Bronchial epithelial cell (primary cell): ENCODE results near the gene NQO2. TPM values are rescaled to one million over a fixed set of nuclear protein-coding genes. Genes with fewer than 3 reads are reported as not detected.
A peak's percentile ranks its signal among the peaks of the same experiment; 100 is the strongest.

ENCODE experiments used
- DNase-seq: peaks from one replicate; pipeline ENCODE4 v3.0.0-alpha.2; 2010; ENCODE audit warnings: low read depth
- FAIRE-seq: peaks from 2 replicates; lab custom pipeline; 2011; peaks lifted over from hg19 to GRCh38; lab: Jason Lieb, UNC
- H3K27me3 ChIP-seq: 2 replicates; pipeline ENCODE4 v1.5.1; 2011; ENCODE audit warnings: low read length; ENCODE audit not compliant: control insufficient read depth, insufficient read depth
- H3K36me3 ChIP-seq: 2 replicates; pipeline ENCODE4 v1.5.1; 2011; ENCODE audit warnings: low read length; ENCODE audit not compliant: control insufficient read depth, insufficient read depth
- H3K4me3 ChIP-seq: 2 replicates; pipeline ENCODE4 v1.5.1; 2011; ENCODE audit warnings: mild to moderate bottlenecking, low read depth, low read length, control low read depth
- total RNA-seq: library from RNA; depleted of rRNA; stranded (reverse); fragments of >200 nt; gene quantifications from 2 replicates; pipeline ENCODE4 v1.2.1, GENCODE V29; 2014
- TF ChIP-seq, protein P1 (sequence below): IDR thresholded peaks from 2 replicates; pipeline ENCODE4 v1.5.1; 2011; ENCODE audit warnings: mild to moderate bottlenecking, moderate library complexity, low read length, control low read depth, inconsistent platforms; ENCODE audit not compliant: insufficient read depth, severe bottlenecking

Gene NQO2
- total RNA-seq, 1 donor from 2014 or later = 20.5 TPM

DNA sequence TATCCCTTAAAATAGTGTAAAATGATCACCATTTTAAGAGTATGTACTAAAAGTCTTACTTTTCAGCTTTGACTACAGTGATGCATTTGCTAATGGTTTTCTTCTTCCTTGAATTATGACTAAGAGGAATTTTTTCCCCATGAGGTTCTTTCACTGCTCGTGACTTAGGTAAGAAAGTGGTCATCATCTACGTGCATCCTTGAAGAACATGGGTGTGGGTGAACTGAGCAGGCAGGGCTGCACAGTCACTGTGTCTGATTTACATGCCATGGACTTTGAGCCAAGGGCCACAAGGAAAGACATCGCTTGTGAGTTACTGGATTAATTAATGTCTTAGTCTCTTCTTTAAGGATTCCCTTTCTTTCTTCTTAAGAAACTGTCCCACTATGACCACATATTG, 33.3 kb downstream of the NQO2 start:
- TF ChIP-seq, protein P1, sequence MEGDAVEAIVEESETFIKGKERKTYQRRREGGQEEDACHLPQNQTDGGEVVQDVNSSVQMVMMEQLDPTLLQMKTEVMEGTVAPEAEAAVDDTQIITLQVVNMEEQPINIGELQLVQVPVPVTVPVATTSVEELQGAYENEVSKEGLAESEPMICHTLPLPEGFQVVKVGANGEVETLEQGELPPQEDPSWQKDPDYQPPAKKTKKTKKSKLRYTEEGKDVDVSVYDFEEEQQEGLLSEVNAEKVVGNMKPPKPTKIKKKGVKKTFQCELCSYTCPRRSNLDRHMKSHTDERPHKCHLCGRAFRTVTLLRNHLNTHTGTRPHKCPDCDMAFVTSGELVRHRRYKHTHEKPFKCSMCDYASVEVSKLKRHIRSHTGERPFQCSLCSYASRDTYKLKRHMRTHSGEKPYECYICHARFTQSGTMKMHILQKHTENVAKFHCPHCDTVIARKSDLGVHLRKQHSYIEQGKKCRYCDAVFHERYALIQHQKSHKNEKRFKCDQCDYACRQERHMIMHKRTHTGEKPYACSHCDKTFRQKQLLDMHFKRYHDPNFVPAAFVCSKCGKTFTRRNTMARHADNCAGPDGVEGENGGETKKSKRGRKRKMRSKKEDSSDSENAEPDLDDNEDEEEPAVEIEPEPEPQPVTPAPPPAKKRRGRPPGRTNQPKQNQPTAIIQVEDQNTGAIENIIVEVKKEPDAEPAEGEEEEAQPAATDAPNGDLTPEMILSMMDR = no peak
- peak; percentile 73 for DNase-seq
- no peak overlapping the region for H3K4me3 ChIP-seq
- H3K36me3 ChIP-seq = no peaks in the 10 kb centered on the region
- no peak for FAIRE-seq
- no peaks in the 10 kb centered on the region for H3K27me3 ChIP-seq

- no peak for DNase-seq
- FAIRE-seq = no peak
- TF ChIP-seq, protein P1 = no peak
- Histone ChIP-seq H3K4me3 (no peak overlapping the region), H3K27me3 (no peaks in the 10 kb centered on the region), H3K36me3 (no peaks in the 10 kb centered on the region)
Observed at GRCh38 chr6:3033652-3034051, 34.0 kb downstream of the NQO2 start.

DNA sequence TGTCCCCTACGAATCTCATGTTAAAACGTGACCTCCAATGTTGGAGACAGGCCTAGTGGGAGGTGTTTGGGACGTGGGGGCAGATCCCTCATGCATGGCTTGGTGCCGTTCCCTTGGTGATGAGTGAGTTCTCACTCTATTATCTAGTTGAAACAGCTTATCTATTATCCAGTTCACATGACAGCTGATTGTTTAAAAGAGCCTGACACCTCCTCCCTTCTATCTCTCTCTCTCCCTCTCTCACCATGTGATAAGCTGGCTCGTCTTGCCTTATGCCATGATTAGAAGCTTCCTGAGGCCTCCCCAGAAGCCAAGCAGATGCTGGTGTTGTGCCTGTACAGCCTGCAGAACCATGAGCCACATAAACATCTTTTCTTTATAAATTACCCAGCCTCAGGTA, 35.7 kb downstream of the NQO2 start:
- no peak for FAIRE-seq
- no peak overlapping the region for H3K4me3 ChIP-seq
- H3K36me3 ChIP-seq = no peaks in the 10 kb centered on the region
- no peak for DNase-seq
- H3K27me3 ChIP-seq = no peaks in the 10 kb centered on the region
- TF ChIP-seq, protein P1 = no peak

DNA sequence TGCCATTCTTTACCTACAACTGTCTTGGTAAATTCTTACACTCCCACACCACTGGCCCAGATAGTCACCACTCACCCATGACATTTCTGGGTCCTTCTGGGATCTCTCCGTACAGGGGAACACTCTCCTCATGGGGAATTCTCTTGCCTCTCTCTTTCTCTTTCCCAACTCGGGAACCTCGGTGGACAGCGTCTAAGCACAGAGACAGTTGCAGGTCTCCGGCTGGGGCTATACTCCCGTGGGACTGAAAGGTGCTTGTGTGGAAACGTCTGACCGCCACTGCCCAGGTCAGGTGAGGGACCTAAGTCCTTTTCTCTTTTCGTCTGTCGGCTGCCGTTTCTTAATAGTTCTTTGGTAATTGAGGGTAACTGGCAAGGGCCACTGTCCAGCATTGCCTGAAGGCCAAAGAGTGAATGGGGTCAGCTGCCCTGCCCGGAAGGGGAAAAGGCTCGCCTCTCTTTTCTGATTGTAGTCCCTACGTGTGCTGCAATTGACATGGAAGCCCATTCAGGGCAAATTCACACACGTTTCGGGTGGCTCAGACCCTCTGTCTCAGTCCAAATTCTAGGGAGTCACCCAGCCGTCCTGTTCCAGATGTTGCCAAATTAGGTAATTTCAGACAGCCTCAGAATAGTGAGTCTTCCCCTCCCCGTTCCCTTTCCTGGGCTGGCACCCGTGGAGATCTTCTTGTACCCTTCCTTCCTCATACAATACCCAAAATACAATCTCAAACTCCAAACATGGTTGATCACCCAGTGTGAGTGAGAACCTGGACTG, 37.4 kb downstream of the NQO2 start:
- no peaks in the 10 kb centered on the region for H3K36me3 ChIP-seq
- H3K4me3 ChIP-seq = no peak overlapping the region
- no peak for FAIRE-seq
- H3K27me3 ChIP-seq = no peaks in the 10 kb centered on the region
- no peak for DNase-seq
- TF ChIP-seq, protein P1 = no peak

DNA sequence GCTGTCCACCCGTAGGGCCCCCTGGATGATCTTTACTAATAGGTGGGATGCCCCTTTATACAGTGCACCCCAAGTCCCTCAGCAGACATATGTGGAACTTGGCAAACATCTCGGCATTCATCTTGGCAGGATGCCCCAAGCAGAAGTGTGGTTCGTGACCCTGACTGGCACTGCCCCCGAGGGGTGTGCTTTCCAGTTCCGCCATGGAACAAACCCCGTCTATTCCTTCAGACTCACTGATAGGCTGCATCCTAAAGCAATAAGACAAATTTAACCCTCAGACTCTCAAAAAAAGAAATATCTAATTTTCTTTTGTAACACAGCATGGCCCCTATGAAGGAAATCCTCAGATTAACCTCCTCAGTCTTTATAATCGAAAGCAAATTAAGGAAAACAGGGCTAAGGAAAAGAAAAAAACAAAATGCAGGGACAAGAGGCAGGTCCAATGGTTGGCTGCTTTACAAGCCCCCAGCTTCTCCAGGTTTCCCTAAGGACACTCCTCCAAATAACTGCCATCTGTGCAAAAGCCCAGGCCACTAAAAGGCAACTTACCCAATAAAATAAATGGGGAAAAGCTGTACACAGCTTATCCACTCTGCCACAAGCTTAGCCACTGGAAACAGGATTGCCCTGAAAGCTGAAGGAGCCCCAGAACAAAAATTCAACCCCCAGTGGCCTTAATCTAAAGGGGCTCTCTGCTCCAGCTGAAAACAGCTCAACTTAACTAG, 38.1 kb downstream of the NQO2 start:
- Histone ChIP-seq H3K36me3 (no peaks in the 10 kb centered on the region), H3K27me3 (no peaks in the 10 kb centered on the region), H3K4me3 (no peak overlapping the region)
- FAIRE-seq (no peak), DNase-seq (no peak)
- TF ChIP-seq, protein P1 = no peak
